ENCODE data around the gene MRPL10.

MRPL10 gene

GRCh38 chr17:47830396-47831002, 842 bp downstream of the MRPL10 start:
- Histone ChIP-seq H3K4me2 (ENCODE audit: low read length) (peak overlapping the region; percentile 78), H3K4me1 (ENCODE audit: control insufficient read depth, insufficient read depth, low read length) (peaks cover 13% of the 10 kb centered on the region), H3K36me3 (ENCODE audit: insufficient read depth, low read length) (peaks cover 17% of the 10 kb centered on the region), H3K9me3 (replicated peaks; ENCODE audit: low read length) (no peaks in the 10 kb centered on the region), H3K9ac (ENCODE audit: low read depth, low read length) (peak overlapping the region; percentile 90), H3K27me3 (ENCODE audit: control insufficient read depth, insufficient read depth, low read length) (no peaks in the 10 kb centered on the region), H3K4me3 (ENCODE audit: low read length) (peak overlapping the region; percentile 82)

DNA sequence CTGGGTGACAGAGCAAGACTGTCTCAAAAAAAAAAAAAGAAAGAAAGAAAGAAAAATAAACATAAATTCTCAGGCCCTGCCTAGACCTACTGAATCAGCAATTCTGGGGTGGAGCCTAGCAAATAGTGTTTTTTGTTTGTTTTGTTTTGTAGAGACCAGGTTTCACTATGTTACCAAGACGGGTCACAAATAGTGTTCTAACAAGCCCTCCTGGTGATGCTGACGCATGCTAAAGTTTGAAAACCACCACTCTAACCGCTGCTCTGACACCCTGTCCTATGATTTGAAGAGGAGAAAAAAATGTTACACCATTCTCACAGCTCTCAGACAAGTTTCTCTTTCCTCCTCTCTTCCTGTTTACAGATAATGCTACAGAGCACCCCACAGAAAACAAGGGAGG, 1.5 kb downstream of the MRPL10 start:
- peak overlapping the region; percentile 90 for H3K9ac ChIP-seq (ENCODE audit: low read depth, low read length)
- no peaks in the 10 kb centered on the region for H3K9me3 ChIP-seq (replicated peaks; ENCODE audit: low read length)
- peaks cover 20% of the 10 kb centered on the region for H3K36me3 ChIP-seq (ENCODE audit: insufficient read depth, low read length)
- no peaks in the 10 kb centered on the region for H3K27me3 ChIP-seq (ENCODE audit: control insufficient read depth, insufficient read depth, low read length)
- H3K4me3 ChIP-seq (ENCODE audit: low read length): no peak overlapping the region
- H3K4me1 ChIP-seq (ENCODE audit: control insufficient read depth, insufficient read depth, low read length): peaks cover 13% of the 10 kb centered on the region
- H3K4me2 ChIP-seq (ENCODE audit: low read length): peak overlapping the region; percentile 78

DNA sequence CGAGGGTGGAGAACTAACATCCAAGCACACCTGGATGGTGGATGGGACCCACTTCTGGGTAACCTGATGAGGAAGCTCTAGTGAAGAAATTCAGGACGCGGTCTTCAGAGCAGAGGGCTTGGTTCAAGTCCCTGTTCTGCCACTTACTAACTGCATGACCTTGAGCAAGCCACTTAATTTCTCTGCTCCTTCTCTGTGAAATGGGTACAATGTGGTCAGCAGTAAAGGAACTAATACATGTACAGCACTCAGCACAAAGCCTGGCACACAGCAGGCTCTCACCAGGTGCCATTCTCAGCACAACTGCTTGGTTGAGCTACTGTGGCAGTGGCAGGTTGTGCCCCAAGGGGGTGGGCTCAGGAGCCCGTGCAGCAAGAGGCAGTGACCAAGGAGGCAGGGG, 7.8 kb downstream of the MRPL10 start:
- H3K27me3 ChIP-seq (ENCODE audit: control insufficient read depth, insufficient read depth, low read length): no peaks in the 10 kb centered on the region
- no peak overlapping the region for H3K9ac ChIP-seq (ENCODE audit: low read depth, low read length)
- H3K36me3 ChIP-seq (ENCODE audit: insufficient read depth, low read length): peaks cover 36% of the 10 kb centered on the region
- H3K4me2 ChIP-seq (ENCODE audit: low read length): no peak overlapping the region
- H3K4me3 ChIP-seq (ENCODE audit: low read length): no peak overlapping the region
- H3K9me3 ChIP-seq (replicated peaks; ENCODE audit: low read length): no peaks in the 10 kb centered on the region
- H3K4me1 ChIP-seq (ENCODE audit: control insufficient read depth, insufficient read depth, low read length): peaks cover 21% of the 10 kb centered on the region

DNA sequence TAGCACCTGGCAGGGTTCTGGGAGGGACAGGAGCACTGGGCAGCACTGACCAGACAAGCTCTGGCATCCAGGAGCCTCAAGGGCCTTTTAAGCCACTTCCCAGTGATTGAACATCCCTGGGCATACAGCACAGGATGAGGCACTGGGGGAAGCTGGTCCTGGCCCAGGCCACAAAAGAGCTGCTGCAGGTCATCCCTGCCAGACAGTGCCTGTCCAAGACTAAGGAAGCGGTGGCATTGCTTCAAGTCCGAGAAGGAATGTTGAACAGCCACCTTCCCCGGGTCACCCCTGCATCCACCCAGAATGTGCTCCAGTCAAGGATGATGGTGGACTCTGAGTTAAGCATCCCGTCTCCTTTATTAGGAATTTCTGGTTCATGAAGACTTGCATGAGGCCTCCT, 8.6 kb downstream of the MRPL10 start:
- no peaks in the 10 kb centered on the region for H3K9me3 ChIP-seq (replicated peaks; ENCODE audit: low read length)
- H3K4me2 ChIP-seq (ENCODE audit: low read length): no peak overlapping the region
- peaks cover 21% of the 10 kb centered on the region for H3K4me1 ChIP-seq (ENCODE audit: control insufficient read depth, insufficient read depth, low read length)
- H3K27me3 ChIP-seq (ENCODE audit: control insufficient read depth, insufficient read depth, low read length): no peaks in the 10 kb centered on the region
- H3K9ac ChIP-seq (ENCODE audit: low read depth, low read length): no peak overlapping the region
- no peak overlapping the region for H3K4me3 ChIP-seq (ENCODE audit: low read length)
- H3K36me3 ChIP-seq (ENCODE audit: insufficient read depth, low read length): peaks cover 39% of the 10 kb centered on the region

GRCh38 chr17:47821424-47822391, 9.6 kb downstream of the MRPL10 start, which contains the start of gene OSBPL7:
Gene OSBPL7 (minus strand): TSS chr17:47821794. CDS start chr17:47820278, 1,516 bp downstream.
- Histone ChIP-seq H3K9ac (ENCODE audit: low read depth, low read length) (peak within 1 kb of the TSS; percentile 76), H3K4me1 (ENCODE audit: control insufficient read depth, insufficient read depth, low read length) (peaks cover 21% of the 10 kb centered on the region), H3K9me3 (replicated peaks; ENCODE audit: low read length) (no peaks in the 10 kb centered on the region), H3K36me3 (ENCODE audit: insufficient read depth, low read length) (peaks cover 33% of the 10 kb centered on the region), H3K4me2 (ENCODE audit: low read length) (peak within 1 kb of the TSS; percentile 89), H3K27me3 (ENCODE audit: control insufficient read depth, insufficient read depth, low read length) (no peaks in the 10 kb centered on the region), H3K4me3 (ENCODE audit: low read length) (peak within 1 kb of the TSS; percentile 77)

GRCh38 chr17:47821031-47821423, 10.3 kb downstream of the MRPL10 start:
- peaks cover 33% of the 10 kb centered on the region for H3K36me3 ChIP-seq (ENCODE audit: insufficient read depth, low read length)
- peaks cover 21% of the 10 kb centered on the region for H3K4me1 ChIP-seq (ENCODE audit: control insufficient read depth, insufficient read depth, low read length)
- no peaks in the 10 kb centered on the region for H3K9me3 ChIP-seq (replicated peaks; ENCODE audit: low read length)
- peak overlapping the region; percentile 76 for H3K9ac ChIP-seq (ENCODE audit: low read depth, low read length)
- peak overlapping the region; percentile 89 for H3K4me2 ChIP-seq (ENCODE audit: low read length)
- peak overlapping the region; percentile 77 for H3K4me3 ChIP-seq (ENCODE audit: low read length)
- H3K27me3 ChIP-seq (ENCODE audit: control insufficient read depth, insufficient read depth, low read length): no peaks in the 10 kb centered on the region

- peak overlapping the region; percentile 89 for H3K4me2 ChIP-seq (ENCODE audit: low read length)
- H3K9me3 ChIP-seq (replicated peaks; ENCODE audit: low read length): no peaks in the 10 kb centered on the region
- H3K9ac ChIP-seq (ENCODE audit: low read depth, low read length): no peak overlapping the region
- H3K36me3 ChIP-seq (ENCODE audit: insufficient read depth, low read length): peaks cover 36% of the 10 kb centered on the region
- H3K4me3 ChIP-seq (ENCODE audit: low read length): peak overlapping the region; percentile 77
- no peaks in the 10 kb centered on the region for H3K27me3 ChIP-seq (ENCODE audit: control insufficient read depth, insufficient read depth, low read length)
- peaks cover 21% of the 10 kb centered on the region for H3K4me1 ChIP-seq (ENCODE audit: control insufficient read depth, insufficient read depth, low read length)
These were observed 11.1 kb downstream of the MRPL10 start for GRCh38 chr17:47820033-47820789.

DNA sequence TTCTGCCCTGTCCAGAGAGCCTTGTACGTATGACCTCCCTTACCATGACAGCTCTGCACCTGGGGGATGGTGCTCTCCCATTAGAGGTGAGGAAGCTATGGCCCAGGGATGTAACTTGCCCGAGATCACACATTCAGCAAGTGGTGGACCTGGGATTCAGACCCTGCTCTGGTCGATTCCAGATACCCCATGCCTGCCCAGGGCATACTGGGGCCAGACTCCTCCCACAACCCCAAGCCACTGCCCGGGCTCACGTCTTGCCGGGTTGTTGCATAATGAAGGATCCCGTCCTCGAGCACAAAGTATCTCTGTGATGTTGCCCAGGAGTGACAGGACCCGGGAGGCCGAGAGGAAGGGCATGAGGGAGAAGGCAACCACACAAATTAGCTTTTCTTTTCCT, 11.9 kb downstream of the MRPL10 start:
- Histone ChIP-seq H3K4me2 (ENCODE audit: low read length) (no peak overlapping the region), H3K27me3 (ENCODE audit: control insufficient read depth, insufficient read depth, low read length) (no peaks in the 10 kb centered on the region), H3K4me3 (ENCODE audit: low read length) (no peak overlapping the region), H3K4me1 (ENCODE audit: control insufficient read depth, insufficient read depth, low read length) (peaks cover 21% of the 10 kb centered on the region), H3K36me3 (ENCODE audit: insufficient read depth, low read length) (peaks cover 42% of the 10 kb centered on the region), H3K9me3 (replicated peaks; ENCODE audit: low read length) (no peaks in the 10 kb centered on the region), H3K9ac (ENCODE audit: low read depth, low read length) (no peak overlapping the region)

- Histone ChIP-seq H3K9ac (ENCODE audit: low read depth, low read length) (no peak overlapping the region), H3K36me3 (ENCODE audit: insufficient read depth, low read length) (peaks cover 31% of the 10 kb centered on the region), H3K4me3 (ENCODE audit: low read length) (no peak overlapping the region), H3K4me1 (ENCODE audit: control insufficient read depth, insufficient read depth, low read length) (peaks cover 21% of the 10 kb centered on the region), H3K27me3 (ENCODE audit: control insufficient read depth, insufficient read depth, low read length) (no peaks in the 10 kb centered on the region), H3K9me3 (replicated peaks; ENCODE audit: low read length) (no peaks in the 10 kb centered on the region), H3K4me2 (ENCODE audit: low read length) (no peak overlapping the region)
These were observed 13.2 kb downstream of the MRPL10 start for GRCh38 chr17:47818002-47818695.

DNA sequence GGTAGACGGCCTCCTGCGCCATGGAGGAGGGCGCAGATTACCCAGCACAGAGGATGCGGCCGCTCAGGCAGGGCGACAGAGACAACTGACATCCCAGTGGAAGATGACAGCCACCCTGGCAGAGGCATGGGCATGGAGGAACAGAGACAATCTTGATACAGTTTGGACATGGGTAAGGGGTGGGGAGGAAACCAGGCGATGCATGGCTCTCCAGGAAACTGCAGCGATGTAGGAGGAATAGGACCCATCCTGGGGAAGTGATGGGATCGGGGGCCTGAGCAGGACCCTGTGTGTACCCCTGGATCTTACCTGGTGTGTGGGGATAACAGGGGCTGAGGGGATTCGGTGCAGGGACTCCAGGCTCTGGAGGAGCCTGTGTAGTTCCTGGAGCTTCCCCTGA, 14.4 kb downstream of the MRPL10 start:
- H3K27me3 ChIP-seq (ENCODE audit: control insufficient read depth, insufficient read depth, low read length): no peaks in the 10 kb centered on the region
- H3K4me1 ChIP-seq (ENCODE audit: control insufficient read depth, insufficient read depth, low read length): peaks cover 14% of the 10 kb centered on the region
- no peak overlapping the region for H3K4me2 ChIP-seq (ENCODE audit: low read length)
- H3K9ac ChIP-seq (ENCODE audit: low read depth, low read length): no peak overlapping the region
- H3K36me3 ChIP-seq (ENCODE audit: insufficient read depth, low read length): peaks cover 34% of the 10 kb centered on the region
- no peaks in the 10 kb centered on the region for H3K9me3 ChIP-seq (replicated peaks; ENCODE audit: low read length)
- H3K4me3 ChIP-seq (ENCODE audit: low read length): no peak overlapping the region
